ENCODE measurements around the gene NIPAL4.
"Not testable (repeated sequence)": the region's sequence is repeated elsewhere in the genome, so short reads cannot be mapped to it uniquely, and the experiment has no call there.

Gene NIPAL4

GRCh38 chr5:157477814-157478494, 17.9 kb downstream of the NIPAL4 start:
- no peak for TF ChIP-seq CTCF (conservative IDR thresholded peaks at IDR 0.05; ENCODE audit: control insufficient read depth, insufficient read depth, low read depth, low read length)
- no peak overlapping the region for H3K4me3 ChIP-seq (ENCODE audit: control insufficient read depth, low read depth, low read length)
- no peak for DNase-seq (ENCODE audit: low read depth)

- no peak for TF ChIP-seq CTCF (conservative IDR thresholded peaks at IDR 0.05; ENCODE audit: control insufficient read depth, insufficient read depth, low read depth, low read length)
- H3K4me3 ChIP-seq (ENCODE audit: control insufficient read depth, low read depth, low read length): no peak overlapping the region
- DNase-seq (ENCODE audit: low read depth): no peak
Observed at GRCh38 chr5:157478726-157479125, 18.7 kb downstream of the NIPAL4 start.

GRCh38 chr5:157479166-157479565, 19.2 kb downstream of the NIPAL4 start:
- no peak for DNase-seq (ENCODE audit: low read depth)
- TF ChIP-seq CTCF (conservative IDR thresholded peaks at IDR 0.05; ENCODE audit: control insufficient read depth, insufficient read depth, low read depth, low read length): no peak
- H3K4me3 ChIP-seq (ENCODE audit: control insufficient read depth, low read depth, low read length): no peak overlapping the region

GRCh38 chr5:157479612-157480510, 19.8 kb downstream of the NIPAL4 start:
- no peak overlapping the region for H3K4me3 ChIP-seq (ENCODE audit: control insufficient read depth, low read depth, low read length)
- DNase-seq (ENCODE audit: low read depth): no peak
- TF ChIP-seq CTCF (conservative IDR thresholded peaks at IDR 0.05; ENCODE audit: control insufficient read depth, insufficient read depth, low read depth, low read length): no peak

GRCh38 chr5:157481265-157481664, 21.3 kb downstream of the NIPAL4 start:
- TF ChIP-seq CTCF (conservative IDR thresholded peaks at IDR 0.05; ENCODE audit: control insufficient read depth, insufficient read depth, low read depth, low read length): no peak
- no peak for DNase-seq (ENCODE audit: low read depth)
- H3K4me3 ChIP-seq (ENCODE audit: control insufficient read depth, low read depth, low read length): no peak overlapping the region

GRCh38 chr5:157481666-157482065, 21.7 kb downstream of the NIPAL4 start:
- no peak for TF ChIP-seq CTCF (conservative IDR thresholded peaks at IDR 0.05; ENCODE audit: control insufficient read depth, insufficient read depth, low read depth, low read length)
- no peak overlapping the region for H3K4me3 ChIP-seq (ENCODE audit: control insufficient read depth, low read depth, low read length)
- no peak for DNase-seq (ENCODE audit: low read depth)

GRCh38 chr5:157482702-157483101, 22.7 kb downstream of the NIPAL4 start:
- DNase-seq (ENCODE audit: low read depth); H3K4me3 ChIP-seq (ENCODE audit: control insufficient read depth, low read depth, low read length): not testable (repeated sequence)

All from fibroblast of mammary gland (primary cell).